ENCODE data around the gene NTRK2.
A peak's percentile ranks its signal among the peaks of the same experiment; 100 is the strongest.

The NTRK2 gene

DNA sequence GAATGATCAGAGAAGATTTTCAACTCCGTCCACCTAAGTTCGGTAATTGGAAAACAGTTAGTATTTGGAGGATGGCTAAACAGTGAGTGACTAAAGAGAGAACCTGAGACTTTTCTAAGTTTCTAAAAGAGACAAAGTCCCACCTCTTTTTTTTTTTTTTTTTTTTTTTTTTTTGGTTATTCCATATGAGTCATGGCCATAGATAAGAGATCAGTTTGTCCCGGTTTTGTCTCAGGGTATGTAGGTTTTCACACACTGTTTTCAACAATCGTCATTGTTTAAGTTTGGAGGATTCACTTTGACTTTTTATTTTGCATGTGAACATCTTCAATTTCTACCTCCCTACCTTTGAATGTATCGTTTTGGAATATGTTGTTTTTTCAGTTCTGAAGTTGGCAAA, 85.9 kb downstream of the NTRK2 start:
- TF ChIP-seq, protein P1, sequence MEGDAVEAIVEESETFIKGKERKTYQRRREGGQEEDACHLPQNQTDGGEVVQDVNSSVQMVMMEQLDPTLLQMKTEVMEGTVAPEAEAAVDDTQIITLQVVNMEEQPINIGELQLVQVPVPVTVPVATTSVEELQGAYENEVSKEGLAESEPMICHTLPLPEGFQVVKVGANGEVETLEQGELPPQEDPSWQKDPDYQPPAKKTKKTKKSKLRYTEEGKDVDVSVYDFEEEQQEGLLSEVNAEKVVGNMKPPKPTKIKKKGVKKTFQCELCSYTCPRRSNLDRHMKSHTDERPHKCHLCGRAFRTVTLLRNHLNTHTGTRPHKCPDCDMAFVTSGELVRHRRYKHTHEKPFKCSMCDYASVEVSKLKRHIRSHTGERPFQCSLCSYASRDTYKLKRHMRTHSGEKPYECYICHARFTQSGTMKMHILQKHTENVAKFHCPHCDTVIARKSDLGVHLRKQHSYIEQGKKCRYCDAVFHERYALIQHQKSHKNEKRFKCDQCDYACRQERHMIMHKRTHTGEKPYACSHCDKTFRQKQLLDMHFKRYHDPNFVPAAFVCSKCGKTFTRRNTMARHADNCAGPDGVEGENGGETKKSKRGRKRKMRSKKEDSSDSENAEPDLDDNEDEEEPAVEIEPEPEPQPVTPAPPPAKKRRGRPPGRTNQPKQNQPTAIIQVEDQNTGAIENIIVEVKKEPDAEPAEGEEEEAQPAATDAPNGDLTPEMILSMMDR (IDR thresholded peaks at IDR 0.05; ENCODE audit: control extremely low read depth, extremely low read depth, low read depth, missing control alignments): no peak
- CTCF ChIA-PET: interaction anchor here (1.3 to 4.0 kb wide), 3 partner anchors 14 to 25 kb away, joined by 3 to 22 read pairs (median 9); no protein-coding TSS in a partner anchor
- POLR2A ChIA-PET: no interaction called here
- DNase-seq (ENCODE audit: extremely low spot score): no peak

DNA sequence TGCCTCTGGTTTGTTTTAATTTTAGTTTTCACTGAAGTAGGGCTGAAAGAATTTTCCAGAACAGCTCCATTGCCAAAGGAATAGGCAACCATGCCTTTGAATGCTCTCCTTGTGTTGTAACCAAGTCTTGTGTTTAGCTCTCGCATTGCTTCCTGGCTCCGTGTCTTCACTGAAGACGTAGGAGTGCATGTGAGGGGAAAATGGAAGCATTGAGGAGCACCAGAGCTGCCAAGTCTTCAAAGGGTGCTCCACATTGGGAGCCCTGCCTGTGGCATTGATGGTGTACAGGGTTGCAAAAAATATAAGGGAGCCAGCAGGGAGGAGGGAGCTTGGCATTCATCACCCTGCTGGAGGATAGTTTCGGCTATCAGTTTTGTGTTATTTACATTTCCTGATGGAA, 86.6 kb downstream of the NTRK2 start:
- TF ChIP-seq, protein P1 (IDR thresholded peaks at IDR 0.05; ENCODE audit: control extremely low read depth, extremely low read depth, low read depth, missing control alignments): no peak
- ChIA-PET POLR2A (no interaction called here), CTCF (interaction anchor here (1.0 to 4.0 kb wide), 4 partner anchors 12 to 24 kb away, joined by 3 to 22 read pairs (median 6); no protein-coding TSS in a partner anchor)

DNA sequence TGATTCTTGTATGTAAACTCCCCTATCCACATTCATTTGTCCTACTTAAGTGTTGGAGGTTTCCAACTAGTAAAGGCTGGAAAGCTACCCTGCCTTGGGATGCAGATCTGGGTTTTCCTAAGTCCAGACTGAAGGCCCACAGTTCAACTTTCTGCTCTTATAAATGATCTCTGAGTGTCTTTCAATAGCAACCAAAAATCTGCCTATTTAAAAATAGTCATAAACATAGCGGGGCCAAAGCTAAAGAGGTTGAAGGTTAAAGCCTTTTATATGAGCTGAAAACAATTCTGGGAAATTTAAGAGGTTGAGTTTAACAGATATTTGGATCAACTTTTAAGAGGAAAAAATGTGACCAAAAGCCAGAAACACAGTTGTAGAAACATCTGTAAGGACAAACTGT, 87.2 kb downstream of the NTRK2 start:
- no peak for DNase-seq (ENCODE audit: extremely low spot score)
- TF ChIP-seq, protein P1 (IDR thresholded peaks at IDR 0.05; ENCODE audit: control extremely low read depth, extremely low read depth, low read depth, missing control alignments): no peak
- ChIA-PET CTCF (interaction anchor here (1.0 to 2.6 kb wide), 4 partner anchors 12 to 28 kb away, joined by 3 to 9 read pairs (median 3); no protein-coding TSS in a partner anchor), POLR2A (no interaction called here)

More for the DNA sequence above, 86.6 kb downstream of the NTRK2 start:
- no peak for DNase-seq (ENCODE audit: extremely low spot score)

DNA sequence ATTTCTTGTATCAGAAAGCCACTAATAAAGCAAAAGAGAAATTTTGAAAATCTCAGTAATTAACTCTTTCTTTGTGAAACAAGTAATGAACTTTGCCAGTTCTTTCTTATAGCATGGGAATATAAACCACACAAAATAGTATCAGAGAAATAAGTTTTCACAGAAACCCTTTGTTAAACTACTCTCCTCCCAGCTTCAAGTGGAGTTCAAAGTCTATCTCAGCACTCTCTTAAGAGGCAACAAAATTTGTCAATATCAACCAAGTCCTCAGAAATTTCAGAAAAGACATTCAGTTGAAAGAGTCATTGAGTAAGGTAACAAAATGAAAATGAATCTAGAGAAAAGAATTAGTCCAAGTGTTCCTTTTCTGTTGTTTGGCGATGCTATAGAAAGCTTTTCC, 89.3 kb downstream of the NTRK2 start:
- ChIA-PET CTCF (interaction anchor here (1.0 kb wide), 1 partner anchor 193 kb away, joined by 3 read pairs; no protein-coding TSS in a partner anchor), POLR2A (no interaction called here)
- no peak for DNase-seq (ENCODE audit: extremely low spot score)
- TF ChIP-seq, protein P1 (IDR thresholded peaks at IDR 0.05; ENCODE audit: control extremely low read depth, extremely low read depth, low read depth, missing control alignments): no peak

DNA sequence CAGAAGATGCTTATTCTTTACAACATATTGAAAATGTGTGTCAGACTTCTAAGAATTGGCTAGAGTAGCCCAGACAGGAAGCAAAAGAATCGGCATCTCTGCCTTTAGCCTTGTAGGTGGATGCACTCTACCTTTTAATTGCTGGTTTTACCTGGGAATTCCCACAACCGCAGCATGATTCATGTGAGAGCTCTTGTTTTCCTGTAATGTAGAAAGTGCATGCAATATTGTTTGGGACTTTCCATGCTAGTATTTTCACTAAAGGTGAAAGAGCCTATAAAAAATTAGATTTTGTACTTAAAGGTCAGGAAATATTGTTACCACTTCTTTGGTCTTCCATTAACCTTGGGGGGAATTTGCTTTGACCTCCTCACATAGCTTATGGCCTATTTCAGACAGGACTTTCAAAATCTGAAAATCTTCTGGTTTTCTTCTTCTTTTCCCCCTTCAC, 89.8 kb downstream of the NTRK2 start:
- peak; percentile 30 for DNase-seq (ENCODE audit: extremely low spot score)
- POLR2A ChIA-PET: no interaction called here
- TF ChIP-seq, protein P1 (IDR thresholded peaks at IDR 0.05; ENCODE audit: control extremely low read depth, extremely low read depth, low read depth, missing control alignments): no peak
- CTCF ChIA-PET: no interaction called here

DNA sequence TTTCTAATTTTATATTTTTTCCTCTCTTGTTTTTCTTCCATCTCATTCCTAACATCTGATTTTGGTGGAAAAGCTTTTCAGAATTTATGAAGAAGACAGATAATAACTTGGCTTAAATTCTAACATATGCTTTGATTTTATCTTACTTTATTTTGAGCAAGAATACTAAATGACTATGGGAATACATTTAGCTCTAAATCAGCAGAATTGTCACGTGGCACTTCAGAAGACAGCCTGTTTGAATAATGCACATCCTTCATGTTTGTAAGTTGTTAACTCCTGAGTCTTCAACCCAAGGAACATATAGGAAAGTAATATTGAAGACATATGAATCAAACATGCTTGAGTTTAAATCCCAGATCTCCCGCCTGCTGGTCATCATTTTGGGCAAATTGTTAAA, 90.3 kb downstream of the NTRK2 start:
- ChIA-PET CTCF (no interaction called here), POLR2A (no interaction called here)

More for the DNA sequence above, 90.3 kb downstream of the NTRK2 start:
- TF ChIP-seq, protein P1 (IDR thresholded peaks at IDR 0.05; ENCODE audit: control extremely low read depth, extremely low read depth, low read depth, missing control alignments): no peak
- no peak for DNase-seq (ENCODE audit: extremely low spot score)

Data from GM10248 (cell line).